Endothelial cell of umbilical vein (primary cell): ENCODE data around the gene PRKCSH. TPM values are rescaled to one million over a fixed set of nuclear protein-coding genes. Genes with fewer than 3 reads are reported as not detected.

Source experiments
- BruUV-seq: library from RNA; stranded (reverse); fragments of 400-500 nt; replicated peaks from 2 replicates; lab custom pipeline; 2021; lab: Mats Ljungman, UMichigan
- CTCF ChIA-PET: fragments of 300-600, 350-600 bp; sonication (Branson Sonifier 250); formaldehyde crosslinking; loops from one replicate; lab custom pipeline; 2021; ENCODE audit warnings: antibody characterized with exemption, inconsistent platforms; lab: Charles Lee
- POLR2A ChIA-PET: fragments of 300-600, 350-600 bp; sonication (Branson Sonifier 250); formaldehyde crosslinking; loops from one replicate; lab custom pipeline; 2021; ENCODE audit warnings: antibody characterized with exemption, inconsistent platforms; lab: Charles Lee
- DNase-seq: peaks from one replicate; pipeline ENCODE4 v3.0.0-alpha.2; 2011; ENCODE audit warnings: low read depth, low spot score
- FAIRE-seq: peaks from 2 replicates; lab custom pipeline; 2011; peaks lifted over from hg19 to GRCh38; lab: Jason Lieb, UNC
- H2AFZ ChIP-seq: 2 replicates; pipeline ENCODE4 v1.6.0; 2012; ENCODE audit warnings: low read depth, low read length, control low read depth, inconsistent platforms
- H3K27ac ChIP-seq: 2 replicates; pipeline ENCODE4 v1.5.1; 2011; ENCODE audit warnings: low read depth, mild to moderate bottlenecking, control low read depth, low read length, moderate library complexity; ENCODE audit not compliant: insufficient read depth
- H3K27me3 ChIP-seq, 2 experiments: 2 replicates each; pipeline versions ENCODE4 v1.6.0 to v1.6.1; 2011; ENCODE audit warnings: low read length in 2 of 2, mixed read lengths in 1 of 2; ENCODE audit not compliant: control insufficient read depth in 2 of 2, insufficient read depth in 2 of 2
- H3K36me3 ChIP-seq, 2 experiments: 2 replicates in 1 of 2; 3 replicates in 1 of 2; pipeline ENCODE4 v1.5.1; 2011; ENCODE audit warnings: low read length in 2 of 2, mild to moderate bottlenecking in 1 of 2, moderate library complexity in 1 of 2; ENCODE audit not compliant: control insufficient read depth in 2 of 2, insufficient read depth in 2 of 2; ENCODE audit errors: extremely low read depth in 1 of 2
- H3K4me1 ChIP-seq: 3 replicates; pipeline ENCODE4 v1.5.1; 2011; ENCODE audit warnings: mild to moderate bottlenecking, low read length; ENCODE audit not compliant: control insufficient read depth, insufficient read depth; ENCODE audit errors: extremely low read depth
- H3K4me2 ChIP-seq: 2 replicates; pipeline ENCODE4 v1.6.1; 2011; ENCODE audit warnings: low read length, control low read depth, mixed read lengths; ENCODE audit not compliant: insufficient read depth
- H3K4me3 ChIP-seq, 3 experiments: fragments of 200-600 bp in 1 of 3; sonication (generic), shearing (Covaris generic) in 1 of 3; replicated peaks in 1 of 3; 2 replicates each; pipeline ENCODE4 v1.5.1; 2011 to 2016; ENCODE audit warnings: control low read depth in 3 of 3, low read length in 3 of 3, mild to moderate bottlenecking in 2 of 3, inconsistent platforms in 1 of 3, low read depth in 1 of 3, moderate library complexity in 1 of 3; ENCODE audit not compliant: insufficient read depth in 1 of 3
- H3K79me2 ChIP-seq: 2 replicates; pipeline ENCODE4 v1.6.0; 2012; ENCODE audit warnings: low read length, inconsistent platforms; ENCODE audit not compliant: control insufficient read depth, insufficient read depth
- H3K9ac ChIP-seq: replicated peaks from 2 replicates; pipeline ENCODE3; 2011; ENCODE audit warnings: low read length, control low read depth; ENCODE audit not compliant: insufficient read depth; ENCODE audit errors: extremely low read depth
- H3K9me1 ChIP-seq: replicated peaks from 3 replicates; pipeline ENCODE4 v1.6.0; 2011; ENCODE audit warnings: mild to moderate bottlenecking, low read length; ENCODE audit not compliant: control insufficient read depth, insufficient read depth; ENCODE audit errors: extremely low read depth
- H3K9me3 ChIP-seq: replicated peaks from 2 replicates; pipeline ENCODE4 v1.5.1; 2012; ENCODE audit warnings: low read length, inconsistent platforms; ENCODE audit not compliant: control insufficient read depth, insufficient read depth
- H4K20me1 ChIP-seq: replicated peaks from 2 replicates; pipeline ENCODE3; 2011; ENCODE audit warnings: mild to moderate bottlenecking, low read length; ENCODE audit not compliant: control insufficient read depth, insufficient read depth; ENCODE audit errors: extremely low read depth
- EZH2 ChIP-seq: IDR thresholded peaks from 2 replicates; pipeline ENCODE4 v1.6.1; 2012; ENCODE audit warnings: borderline replicate concordance, low read depth, mild to moderate bottlenecking, moderate library complexity, low read length, inconsistent platforms; ENCODE audit not compliant: severe bottlenecking
- FOS ChIP-seq: IDR thresholded peaks from 2 replicates; pipeline ENCODE4 v1.6.1; 2011; ENCODE audit warnings: mild to moderate bottlenecking, low read length, moderate library complexity, borderline replicate concordance; ENCODE audit not compliant: insufficient read depth
- GATA2 ChIP-seq: IDR thresholded peaks from 2 replicates; pipeline ENCODE4 v1.7.0; 2011; ENCODE audit warnings: low read depth, mild to moderate bottlenecking, moderate library complexity, mixed read lengths, low read length; ENCODE audit not compliant: insufficient read length, insufficient read depth
- MAX ChIP-seq: IDR thresholded peaks from 2 replicates; pipeline ENCODE4 v1.6.1; 2011; ENCODE audit not compliant: insufficient read depth, insufficient read length
- MYC ChIP-seq: IDR thresholded peaks from one replicate; pipeline ENCODE4 v1.6.1; 2011; ENCODE audit warnings: mild to moderate bottlenecking, low read depth, low read length
- POLR2A ChIP-seq: IDR thresholded peaks from 2 replicates; pipeline ENCODE4 v1.6.1; 2012; ENCODE audit warnings: low read depth, mild to moderate bottlenecking, control low read depth, low read length
- dilution Hi-C: fragments of 300-500 bp; cut with MboI; formaldehyde crosslinking; loops from one replicate; pipeline ENCODE4 v1.15.0; 2019; ENCODE audit warnings: low sequenced_read_pairs; ENCODE audit not compliant: extremely low pct_ligation_motif_present
- intact Hi-C: fragments of 100-400 bp; cut with micrococcal nuclease; formaldehyde crosslinking; loops from one replicate; pipeline ENCODE4 v1.10.0; 2022
- polyA plus RNA-seq, 4 experiments: library from polyadenylated mRNA; depleted of rRNA in 3 of 4; stranded (reverse) in 3 of 4; unstranded in 1 of 4; fragments of >200 nt; gene quantifications; 2 replicates each; pipeline versions ENCODE4 v1.2.1 to v1.2.3, GENCODE V29; 2011 to 2012; ENCODE audit warnings: missing spikeins in 1 of 4
- total RNA-seq: library from RNA; stranded (reverse); gene quantifications from 2 replicates; pipeline ENCODE4 v1.2.3, GENCODE V29; 2021
- TF ChIP-seq, protein P1 (sequence below), 2 donors: IDR thresholded peaks; 1 replicate in 1 of 2; 2 replicates in 1 of 2; pipeline ENCODE4 v1.5.1; 2011; ENCODE audit warnings: low read length in 2 of 2, mild to moderate bottlenecking in 2 of 2, moderate library complexity in 2 of 2, control low read depth in 1 of 2, inconsistent platforms in 1 of 2, low read depth in 1 of 2; ENCODE audit not compliant: insufficient read depth in 1 of 2; ENCODE audit errors: extremely low read depth in 1 of 2

PRKCSH gene
- total and polyA plus RNA-seq, 2 donors (not counting 3 experiments of a cell fraction or from before 2014, with no cell fraction given), result 215 to 425 TPM

- no peak overlapping the region for H3K9ac ChIP-seq
- H3K4me3 ChIP-seq, result no peak overlapping the region
- no peaks in the 10 kb centered on the region for H3K27me3 ChIP-seq
- no peaks in the 10 kb centered on the region for H3K4me1 ChIP-seq
- POLR2A ChIA-PET, result no interaction called here
- intact Hi-C loops, result no loop called here
- TF ChIP-seq POLR2A (no peak), MYC (no peak), EZH2 (no peak), MAX (no peak), GATA2 (no peak), FOS (no peak)
- TF ChIP-seq, protein P1, sequence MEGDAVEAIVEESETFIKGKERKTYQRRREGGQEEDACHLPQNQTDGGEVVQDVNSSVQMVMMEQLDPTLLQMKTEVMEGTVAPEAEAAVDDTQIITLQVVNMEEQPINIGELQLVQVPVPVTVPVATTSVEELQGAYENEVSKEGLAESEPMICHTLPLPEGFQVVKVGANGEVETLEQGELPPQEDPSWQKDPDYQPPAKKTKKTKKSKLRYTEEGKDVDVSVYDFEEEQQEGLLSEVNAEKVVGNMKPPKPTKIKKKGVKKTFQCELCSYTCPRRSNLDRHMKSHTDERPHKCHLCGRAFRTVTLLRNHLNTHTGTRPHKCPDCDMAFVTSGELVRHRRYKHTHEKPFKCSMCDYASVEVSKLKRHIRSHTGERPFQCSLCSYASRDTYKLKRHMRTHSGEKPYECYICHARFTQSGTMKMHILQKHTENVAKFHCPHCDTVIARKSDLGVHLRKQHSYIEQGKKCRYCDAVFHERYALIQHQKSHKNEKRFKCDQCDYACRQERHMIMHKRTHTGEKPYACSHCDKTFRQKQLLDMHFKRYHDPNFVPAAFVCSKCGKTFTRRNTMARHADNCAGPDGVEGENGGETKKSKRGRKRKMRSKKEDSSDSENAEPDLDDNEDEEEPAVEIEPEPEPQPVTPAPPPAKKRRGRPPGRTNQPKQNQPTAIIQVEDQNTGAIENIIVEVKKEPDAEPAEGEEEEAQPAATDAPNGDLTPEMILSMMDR (IDR thresholded peaks at IDR 0.05; ENCODE audit: extremely low read depth in 1 of 2, insufficient read depth in 1 of 2, low read depth in 1 of 2, low read length in 2 of 2), result no peak
- BruUV-seq, result no TSS peak
- H3K79me2 ChIP-seq, result no peaks in the 10 kb centered on the region
- no peaks in the 10 kb centered on the region for H3K9me3 ChIP-seq
- DNase-seq (no peak), FAIRE-seq (no peak)
- no peak overlapping the region for H2AFZ ChIP-seq
- CTCF ChIA-PET, result no interaction called here
- H3K36me3 ChIP-seq, result no peaks in the 10 kb centered on the region
- H3K9me1 ChIP-seq, result no peaks in the 10 kb centered on the region
- dilution Hi-C loops, result no loop called here
- no peak overlapping the region for H3K4me2 ChIP-seq
- no peaks in the 10 kb centered on the region for H4K20me1 ChIP-seq
- no peak overlapping the region for H3K27ac ChIP-seq
These were observed 35.8 kb upstream of the PRKCSH start for GRCh38 chr19:11399667-11400066.
